GM18517 (cell line): Measurements from ENCODE around the gene ADAM8.
"Not testable (repeated sequence)": the region's sequence is repeated elsewhere in the genome, so short reads cannot be mapped to it uniquely, and the experiment has no call there.

Source experiments
- ATAC-seq: cut with Tn5 transposase; IDR thresholded peaks from one replicate; pipeline ENCODE4 v1.9.1; 2021; ENCODE audit warnings: mild to moderate bottlenecking, moderate library complexity; ENCODE audit not compliant: unreplicated experiment

ADAM8 gene

GRCh38 chr10:133276435-133277201 is at the start of gene ADAM8:
Gene ADAM8, minus strand, starts transcription at chr10:133276868. Its CDS starts 51 bp downstream, at chr10:133276817.
- ATAC-seq, result no peak

GRCh38 chr10:133326223-133326551 is 49.5 kb upstream of the ADAM8 start:
- no peak for ATAC-seq

- no peak for ATAC-seq
Observed at GRCh38 chr10:133325440-133326222, 49.0 kb upstream of the ADAM8 start.

- ATAC-seq, result no peak
Observed at GRCh38 chr10:133324857-133325260, 48.2 kb upstream of the ADAM8 start.

GRCh38 chr10:133324198-133324792 is 47.6 kb upstream of the ADAM8 start:
- ATAC-seq, result no peak

- ATAC-seq, result not testable (repeated sequence)
Observed at GRCh38 chr10:133322064-133322709, 45.5 kb upstream of the ADAM8 start.

- ATAC-seq, result not testable (repeated sequence)
Observed at GRCh38 chr10:133320852-133321422, 44.3 kb upstream of the ADAM8 start.

- no peak for ATAC-seq
Observed at GRCh38 chr10:133318494-133319127, 41.9 kb upstream of the ADAM8 start.

- no peak for ATAC-seq
Observed at GRCh38 chr10:133316732-133317131, 40.1 kb upstream of the ADAM8 start.

- ATAC-seq, result no peak
Observed at GRCh38 chr10:133316266-133316665, 39.6 kb upstream of the ADAM8 start.

GRCh38 chr10:133315847-133316246 is 39.2 kb upstream of the ADAM8 start:
- no peak for ATAC-seq

- no peak for ATAC-seq
Observed at GRCh38 chr10:133314911-133315310, 38.2 kb upstream of the ADAM8 start.

GRCh38 chr10:133313192-133313591 is 36.5 kb upstream of the ADAM8 start:
- ATAC-seq, result no peak

GRCh38 chr10:133312769-133313145 is 36.1 kb upstream of the ADAM8 start:
- no peak for ATAC-seq

- ATAC-seq, result no peak
Observed at GRCh38 chr10:133312016-133312768, 35.5 kb upstream of the ADAM8 start.

GRCh38 chr10:133311570-133311969 is 34.9 kb upstream of the ADAM8 start:
- ATAC-seq, result no peak

- no peak for ATAC-seq
Observed at GRCh38 chr10:133310789-133311188, 34.1 kb upstream of the ADAM8 start.

- ATAC-seq, result no peak
Observed at GRCh38 chr10:133310399-133310755, 33.7 kb upstream of the ADAM8 start.

- ATAC-seq, result no peak
Observed at GRCh38 chr10:133309720-133310398, 33.2 kb upstream of the ADAM8 start.
